NCI-H1092 treated with DMSO at 0.1 percent for 48 hours (cell line): Measurements from ENCODE around the gene MED8.
"Not testable (repeated sequence)": the region's sequence is repeated elsewhere in the genome, so short reads cannot be mapped to it uniquely, and the experiment has no call there.

Source experiments
- DNase-seq: peaks from one replicate; lab custom pipeline; 2025; lab: John Stamatoyannopoulos, UW

MED8 gene

DNA sequence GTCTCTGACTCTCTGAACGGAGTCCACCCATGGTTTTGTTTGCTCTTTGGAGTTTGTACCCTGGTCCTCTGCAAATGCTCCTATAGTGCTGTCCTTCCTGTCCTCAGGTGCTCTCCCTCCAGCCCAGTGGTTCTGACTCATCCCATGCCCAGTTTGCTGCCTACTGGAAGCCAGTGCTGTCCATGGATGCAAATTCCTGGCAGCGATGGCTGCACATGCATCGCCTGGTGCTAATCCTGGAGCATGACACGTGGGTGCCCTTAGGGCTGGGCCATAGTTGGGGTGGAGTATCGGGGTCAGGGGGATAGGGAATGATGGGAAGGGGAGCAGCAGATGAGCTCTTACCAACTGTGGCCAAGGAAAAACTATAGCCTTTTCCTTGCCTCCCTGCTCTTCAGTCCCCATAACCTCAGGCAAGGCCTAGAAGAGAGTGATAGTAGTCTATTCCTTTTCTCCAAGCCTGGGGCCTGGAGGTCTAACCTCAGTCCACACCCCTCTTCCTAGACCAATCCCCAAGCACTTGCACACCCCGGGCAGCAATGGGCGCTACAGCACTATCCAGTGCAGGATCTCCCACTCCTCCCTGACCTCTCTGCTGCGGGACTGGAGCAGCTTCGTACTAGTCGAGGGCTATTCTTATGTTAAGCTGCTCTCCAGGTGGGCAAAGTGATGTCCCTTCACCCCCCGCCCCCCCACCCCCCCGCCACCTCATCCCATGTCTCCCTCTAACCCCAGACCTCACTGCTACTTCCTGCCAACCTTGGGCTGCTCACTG is 32.6 kb upstream of the MED8 start:
- DNase-seq, result no peak

DNA sequence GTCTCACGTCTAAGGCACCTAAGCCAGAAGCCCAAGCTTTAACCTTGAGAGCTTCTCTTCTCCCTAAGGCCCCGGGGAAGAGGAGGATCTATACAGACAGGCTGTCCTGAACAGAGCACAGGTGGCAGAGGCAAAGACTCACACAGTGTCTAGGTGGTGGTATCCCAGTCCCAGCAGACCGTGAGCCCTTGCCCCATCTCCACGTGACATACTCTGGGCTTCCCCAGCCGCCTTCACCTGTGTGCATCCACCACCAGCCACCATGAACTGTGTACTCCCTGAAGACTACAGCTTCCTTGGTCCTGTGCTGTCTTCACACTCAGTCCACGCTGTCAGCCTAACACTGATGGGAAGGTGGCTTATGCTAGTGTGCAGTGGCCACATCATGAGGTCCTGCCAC is 31.8 kb upstream of the MED8 start:
- no peak for DNase-seq

DNA sequence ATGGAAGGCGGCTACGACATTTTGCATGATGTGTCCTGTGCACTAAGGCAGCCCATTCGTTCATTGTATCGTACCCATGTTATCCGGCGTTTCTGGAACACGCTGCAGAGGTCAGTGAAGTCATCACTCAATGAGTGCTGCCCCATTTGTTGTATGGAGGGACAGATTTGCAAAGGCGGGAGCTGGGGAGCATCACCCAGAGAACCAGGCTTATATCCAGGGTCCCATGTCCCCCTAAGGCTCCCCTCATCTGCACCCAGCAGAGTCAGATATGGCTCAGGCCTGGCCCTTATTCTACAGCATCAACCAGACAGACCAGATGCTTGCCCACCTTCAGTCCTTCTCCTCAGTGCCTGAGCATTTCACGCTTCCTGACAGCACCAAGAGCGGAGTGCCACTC is 31.3 kb upstream of the MED8 start:
- DNase-seq, result no peak

DNA sequence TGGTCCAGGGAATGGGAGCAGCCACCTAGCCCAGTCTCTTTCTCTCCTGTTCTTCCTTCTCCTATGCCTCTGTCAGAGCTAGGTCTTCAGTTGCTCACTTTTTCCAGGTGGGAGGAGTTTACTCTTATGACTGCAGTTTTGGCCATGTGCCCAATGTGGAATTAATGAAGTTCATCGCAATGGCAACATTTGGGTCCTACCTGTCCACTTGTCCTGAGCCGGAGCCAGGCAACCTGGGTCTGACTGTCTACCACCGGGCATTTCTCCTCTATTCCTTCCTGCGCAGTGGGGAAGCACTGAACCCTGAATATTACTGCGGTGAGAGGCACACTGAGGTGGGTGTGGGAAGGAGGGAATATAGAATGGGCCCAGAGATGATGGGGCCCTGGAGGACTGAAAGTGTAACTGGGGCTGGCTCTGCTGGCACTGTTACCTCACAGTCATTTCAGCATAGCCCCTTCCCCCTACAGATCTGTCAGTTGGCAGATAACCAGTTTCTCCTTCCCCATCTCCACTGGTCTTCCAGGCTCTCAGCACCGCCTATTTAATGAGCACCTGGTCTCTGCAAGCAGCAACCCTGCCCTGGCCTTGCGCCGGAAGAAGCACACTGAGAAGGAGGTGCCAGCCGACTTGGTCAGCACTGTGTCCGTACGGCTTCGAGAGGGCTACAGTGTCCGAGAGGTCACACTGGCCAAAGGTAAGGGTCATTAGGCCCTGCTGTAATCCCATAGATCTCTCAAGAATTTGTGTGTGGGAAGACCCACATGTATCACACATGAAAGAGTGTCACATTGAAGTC is 30.2 kb upstream of the MED8 start:
- DNase-seq, result no peak

DNA sequence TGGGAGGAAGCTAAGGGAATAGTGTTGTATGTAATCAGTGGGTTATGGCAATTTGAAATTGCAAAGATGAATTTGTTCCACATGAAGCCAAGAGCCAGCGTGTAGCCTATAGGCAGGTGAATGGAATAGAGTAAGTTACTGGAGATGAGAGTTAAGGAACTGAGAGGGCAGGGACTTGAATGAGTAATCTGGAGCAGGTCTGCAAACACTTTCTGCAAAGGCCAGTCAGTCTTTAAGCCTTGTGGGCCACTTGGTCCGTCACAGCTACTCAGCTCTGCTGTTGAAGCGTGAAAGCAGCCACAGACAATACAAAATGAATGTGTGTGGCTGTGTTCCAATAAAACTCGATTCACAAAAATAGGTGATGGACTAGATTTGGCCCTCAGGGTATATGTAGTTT is 29.3 kb upstream of the MED8 start:
- DNase-seq, result no peak

DNA sequence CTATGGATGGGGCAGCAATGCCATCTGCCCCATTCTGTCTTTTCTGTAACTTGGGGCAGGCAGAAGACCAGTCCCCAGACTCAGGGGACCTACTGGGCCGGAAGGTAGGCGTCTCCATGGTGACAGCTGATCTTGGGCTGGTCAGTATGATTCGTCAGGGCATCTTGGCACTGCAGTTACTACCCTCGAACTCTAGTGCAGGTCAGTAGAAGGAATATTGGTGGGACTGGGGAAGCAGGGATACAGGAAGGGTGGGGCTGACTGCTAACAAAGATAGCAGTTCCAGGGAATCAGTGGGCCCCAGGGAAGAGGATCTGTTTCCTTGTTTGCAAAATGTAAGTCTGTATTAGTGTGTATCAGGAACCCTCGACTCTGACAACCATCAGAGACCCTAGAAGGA is 26.3 kb upstream of the MED8 start:
- DNase-seq, result no peak

DNA sequence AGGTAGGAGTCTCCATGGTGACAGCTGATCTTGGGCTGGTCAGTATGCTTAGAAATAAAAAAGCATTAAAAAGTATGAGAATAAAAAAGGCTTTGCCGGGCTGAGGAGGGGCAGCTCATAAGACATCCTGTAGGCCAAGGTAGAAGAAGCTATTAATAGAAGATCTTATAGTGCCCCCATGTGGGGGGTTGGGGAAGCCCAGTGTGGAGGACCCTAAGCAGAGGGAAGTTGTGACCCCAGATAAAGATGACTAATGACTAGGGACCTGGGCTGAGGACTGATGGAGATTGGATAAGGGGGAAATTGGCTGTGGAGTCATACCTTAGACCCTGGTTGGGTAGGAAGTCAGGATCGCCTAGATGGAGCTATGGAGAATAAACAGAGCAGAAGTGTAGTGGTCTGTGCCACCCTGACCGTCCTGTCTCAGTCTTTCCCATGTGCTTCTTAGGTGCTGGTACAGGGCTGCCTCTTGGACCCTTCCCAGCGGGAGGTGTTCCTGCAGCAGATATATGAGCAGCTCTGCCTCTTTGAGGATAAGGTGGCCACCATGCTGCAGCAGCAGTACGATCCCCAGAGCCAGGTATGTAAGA is 25.1 kb upstream of the MED8 start:
- DNase-seq, result peak; percentile 64

DNA sequence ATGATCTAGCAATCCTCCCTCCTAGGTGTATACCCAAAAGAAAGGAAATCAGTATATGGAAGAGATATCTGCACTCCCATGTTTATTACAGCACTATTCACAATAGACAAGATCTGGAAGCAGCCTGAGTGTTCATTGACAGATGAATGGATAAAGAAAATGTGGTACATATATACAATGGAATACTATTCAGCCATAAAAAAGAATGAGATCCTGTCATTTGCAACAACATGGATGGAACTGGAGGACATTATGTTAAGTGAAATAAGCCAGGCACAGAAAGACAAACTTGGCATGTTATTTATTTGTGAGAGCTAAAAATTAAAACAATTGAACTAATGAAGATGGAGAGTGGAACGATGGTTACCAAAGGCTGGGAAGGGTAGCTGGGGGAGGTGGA is 23.8 kb upstream of the MED8 start:
- DNase-seq, result not testable (repeated sequence)

DNA sequence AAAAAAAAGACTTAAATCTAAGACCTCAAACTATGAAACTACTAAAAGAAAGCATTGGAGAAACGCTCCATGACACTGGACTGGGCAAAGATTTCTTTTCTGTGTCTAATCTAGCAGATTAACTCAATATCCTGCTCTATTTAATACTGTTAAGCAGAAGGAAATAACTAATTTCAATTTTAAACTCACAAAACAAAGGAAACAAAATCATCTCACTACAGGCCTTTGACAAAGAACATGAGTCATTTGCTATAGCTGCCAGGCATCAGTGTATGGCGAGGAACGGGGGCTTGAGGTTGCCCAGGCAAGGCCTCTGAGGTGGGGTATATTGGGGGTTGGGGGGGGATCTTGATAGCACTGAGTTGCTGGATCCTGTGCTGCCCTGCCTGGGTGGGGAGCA is 21.0 kb upstream of the MED8 start:
- no peak for DNase-seq

DNA sequence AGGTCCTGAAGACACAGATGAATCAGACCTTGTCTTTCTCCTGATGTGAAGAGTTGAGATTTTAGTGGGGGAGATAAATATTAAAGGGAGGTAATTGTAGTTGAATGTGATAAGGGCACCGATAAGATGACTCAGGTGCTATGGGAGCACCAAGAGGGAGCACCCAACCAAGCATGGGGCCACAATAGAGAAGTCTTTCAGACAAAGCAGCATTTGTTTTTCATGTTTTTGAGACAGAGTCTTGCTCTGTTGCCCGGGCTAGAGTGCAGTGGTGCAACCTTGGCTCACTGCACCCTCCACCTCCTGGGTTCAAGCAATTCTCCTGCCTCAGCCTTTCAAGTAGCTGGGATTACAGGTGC is 16.3 kb upstream of the MED8 start:
- no peak for DNase-seq

DNA sequence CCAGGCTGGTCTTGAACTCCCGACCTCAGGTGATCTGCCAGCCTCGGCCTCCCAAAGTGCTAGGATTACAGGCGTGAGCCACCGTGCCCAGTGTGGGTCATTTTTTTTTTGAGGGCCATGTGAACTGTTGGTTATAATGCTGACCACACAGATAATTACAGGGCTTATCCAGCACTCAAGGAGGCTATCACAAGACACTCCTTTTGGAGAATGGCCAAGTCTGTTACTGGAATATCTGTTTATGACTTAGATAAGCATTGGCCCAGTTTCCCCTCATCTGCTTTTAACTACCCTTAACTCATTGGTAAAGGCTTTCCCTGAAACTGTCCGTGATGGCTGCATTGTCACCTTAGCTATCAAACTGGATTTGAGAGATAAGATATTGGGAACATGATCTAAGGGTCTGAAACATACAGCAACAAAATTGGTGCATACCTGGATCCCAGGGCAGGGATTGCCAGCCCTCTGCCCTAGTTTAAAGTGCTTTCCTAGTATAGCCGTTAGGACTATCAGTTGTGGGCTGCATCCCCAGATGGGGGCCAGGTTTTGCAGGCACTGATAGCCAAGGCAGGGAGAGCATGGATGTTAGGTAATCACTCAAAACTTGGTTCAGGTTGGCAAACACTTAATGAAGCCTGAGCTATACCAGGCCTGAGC is 15.7 kb upstream of the MED8 start:
- DNase-seq, result no peak

DNA sequence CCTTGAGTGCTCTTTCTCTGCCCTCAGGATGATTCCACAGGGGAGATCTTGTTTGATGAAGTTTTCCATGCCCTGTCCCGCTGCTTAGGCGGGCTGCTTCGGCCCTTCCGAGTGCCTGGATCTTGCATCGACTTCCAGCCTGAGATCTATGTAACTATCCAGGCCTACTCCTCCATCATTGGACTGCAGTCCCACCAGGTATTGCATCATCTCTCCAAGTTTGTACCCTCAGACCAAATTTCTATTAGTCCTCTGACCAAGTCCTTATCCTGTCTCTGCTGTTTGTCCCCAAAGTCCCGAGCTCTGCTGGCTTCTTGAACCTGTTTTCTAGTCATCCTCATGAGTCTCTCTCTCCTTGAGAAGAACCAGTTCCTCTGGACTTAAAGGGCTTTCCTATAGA is 14.8 kb upstream of the MED8 start:
- DNase-seq, result no peak

DNA sequence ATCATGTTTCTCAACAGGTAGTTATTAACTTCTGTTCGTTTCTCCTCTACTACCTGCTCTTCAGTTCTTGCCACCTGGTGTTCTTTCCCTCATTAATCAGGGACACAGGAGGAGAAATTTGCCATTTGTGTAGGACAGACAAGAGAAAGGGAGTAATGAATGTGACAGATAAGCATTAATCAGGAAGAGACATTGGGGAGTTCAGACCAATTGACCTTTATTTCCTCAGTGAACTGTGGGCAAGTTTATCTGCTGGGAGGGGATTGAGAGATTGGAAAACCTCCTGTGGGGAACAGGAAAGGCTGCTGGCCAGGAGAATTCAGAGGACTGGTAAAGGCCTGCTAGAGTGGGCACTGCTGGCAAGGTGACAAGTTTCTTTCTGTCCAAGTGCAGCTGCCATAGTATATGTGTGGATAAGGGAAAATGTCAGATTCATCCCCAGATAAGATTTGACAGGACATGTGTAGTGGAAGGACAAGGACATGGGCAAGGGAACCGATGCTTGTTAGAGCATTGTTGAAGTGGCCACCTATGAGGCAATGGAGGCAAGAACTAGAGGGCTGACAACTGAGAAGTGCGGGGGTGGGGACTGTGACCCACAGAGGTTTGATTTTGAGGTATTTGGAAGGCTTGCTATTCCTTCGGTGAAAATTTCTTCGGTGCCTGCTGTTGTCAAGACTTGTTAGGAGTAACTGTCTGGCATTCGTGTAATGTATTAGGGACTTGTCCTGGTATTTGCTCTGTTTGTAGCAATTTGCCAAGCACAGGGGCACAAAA is 12.7 kb upstream of the MED8 start:
- no peak for DNase-seq

DNA sequence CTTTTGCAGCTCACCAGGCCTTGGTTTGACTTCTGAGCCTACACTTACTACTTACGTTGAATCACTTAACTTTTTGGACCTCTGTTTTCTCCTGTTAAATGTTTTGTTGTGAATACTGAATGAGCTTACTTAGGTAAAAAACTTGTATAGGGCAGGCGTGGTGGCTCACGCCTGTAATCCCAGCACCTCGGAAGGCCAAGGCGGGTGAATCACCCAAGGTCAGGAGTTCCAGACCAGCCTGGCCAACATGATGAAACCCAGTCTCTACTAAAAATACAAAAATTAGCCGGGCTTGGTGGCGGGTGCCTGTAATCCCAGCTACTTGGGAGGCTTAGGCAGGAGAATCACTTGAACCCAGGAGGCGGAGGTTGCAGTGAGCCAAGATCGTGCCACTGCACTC is 10.8 kb upstream of the MED8 start:
- DNase-seq, result not testable (repeated sequence)

DNA sequence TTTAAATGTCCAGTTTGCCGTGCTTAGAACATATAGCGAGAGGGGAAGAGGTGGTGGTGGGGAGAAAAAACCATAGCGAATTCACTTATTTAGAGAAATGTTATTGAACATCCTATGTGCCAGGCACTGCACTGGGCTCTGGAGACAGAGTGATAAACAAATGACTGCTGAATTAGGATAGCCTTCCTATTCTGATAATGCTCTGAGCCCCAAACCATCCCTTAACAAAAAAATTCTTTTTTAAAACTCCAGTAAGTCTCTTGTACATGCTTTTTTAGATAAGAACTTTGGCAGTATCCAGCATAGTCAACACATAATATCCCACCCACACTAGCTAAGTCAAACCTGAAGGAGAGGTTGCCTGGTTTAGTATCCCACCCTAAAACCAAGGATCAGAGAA is 8.6 kb upstream of the MED8 start:
- DNase-seq, result no peak

DNA sequence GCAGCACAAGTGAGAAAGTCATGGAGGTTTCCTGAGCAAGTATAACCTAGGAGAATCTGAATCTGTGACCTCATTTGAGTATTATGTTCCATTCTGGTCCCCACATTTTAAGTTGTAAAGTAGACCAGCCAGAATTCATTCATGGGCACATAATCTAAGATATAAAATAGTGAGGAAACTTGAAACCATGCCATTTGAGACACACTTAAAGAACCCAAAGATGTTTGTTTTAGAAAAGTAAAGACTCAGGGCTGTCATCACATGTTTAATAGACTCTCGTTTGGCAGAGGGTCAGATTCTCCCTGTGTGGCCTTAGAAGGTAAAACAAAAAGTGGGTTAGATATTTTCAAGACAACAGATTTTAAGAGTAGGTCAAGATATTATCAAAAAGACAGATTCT is 6.5 kb upstream of the MED8 start:
- DNase-seq, result no peak

DNA sequence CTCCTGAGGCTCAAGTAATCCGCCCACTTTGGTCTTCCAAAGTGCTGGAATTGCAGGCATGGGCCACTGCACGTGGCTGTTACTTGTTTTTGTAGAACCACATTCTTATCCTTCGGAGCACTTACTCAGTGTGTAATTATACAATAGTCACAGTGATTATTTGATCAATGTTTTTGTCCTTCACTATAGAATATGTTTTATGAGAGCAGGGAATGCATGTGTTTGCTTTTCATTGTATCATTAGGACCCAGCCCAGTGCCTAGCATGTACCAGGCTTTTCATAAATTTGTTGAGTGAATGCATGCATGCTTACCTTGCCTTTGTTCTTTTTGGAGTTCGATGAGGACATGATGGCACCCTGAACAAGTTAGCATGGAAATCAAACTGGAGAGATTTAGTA is 5.9 kb upstream of the MED8 start:
- no peak for DNase-seq

DNA sequence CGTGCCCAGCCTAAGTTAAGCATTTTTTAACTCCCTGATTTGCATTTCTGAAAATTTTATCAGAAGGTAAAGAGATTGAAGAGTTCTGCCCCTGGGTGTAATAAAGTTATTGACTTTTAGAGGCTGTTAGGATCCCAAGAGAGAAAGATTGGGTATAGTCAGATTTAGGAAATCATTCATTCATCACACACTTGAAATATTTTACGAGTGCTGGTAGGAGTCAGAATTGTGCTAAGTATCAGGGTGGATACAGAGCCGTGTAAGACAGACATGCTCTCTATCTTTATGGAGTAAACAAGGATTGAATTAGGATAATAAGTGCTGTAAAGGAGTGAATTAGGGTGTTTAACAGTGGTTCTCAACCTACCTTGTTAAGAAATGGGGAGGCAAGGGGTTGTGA is 3.1 kb upstream of the MED8 start:
- no peak for DNase-seq

DNA sequence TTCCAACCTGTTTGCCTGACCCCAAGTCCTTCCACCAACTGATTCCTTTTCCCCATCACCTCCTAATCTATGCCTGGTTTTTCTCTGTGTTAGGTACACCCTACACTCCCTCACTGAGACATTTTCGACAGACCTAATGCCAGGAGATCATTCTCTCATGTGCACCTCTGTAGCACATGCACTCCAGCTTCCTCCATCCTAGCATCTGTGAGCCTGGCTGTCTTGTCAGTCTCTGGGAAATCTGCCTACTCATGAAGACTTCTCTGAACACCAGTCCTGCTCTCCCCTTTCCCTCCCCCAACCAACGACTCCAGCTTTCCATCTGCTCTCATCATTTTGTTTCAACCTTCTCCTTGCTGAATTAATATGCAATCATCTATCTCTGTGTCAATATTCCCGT is 987 bp downstream of the MED8 start:
- DNase-seq, result no peak

DNA sequence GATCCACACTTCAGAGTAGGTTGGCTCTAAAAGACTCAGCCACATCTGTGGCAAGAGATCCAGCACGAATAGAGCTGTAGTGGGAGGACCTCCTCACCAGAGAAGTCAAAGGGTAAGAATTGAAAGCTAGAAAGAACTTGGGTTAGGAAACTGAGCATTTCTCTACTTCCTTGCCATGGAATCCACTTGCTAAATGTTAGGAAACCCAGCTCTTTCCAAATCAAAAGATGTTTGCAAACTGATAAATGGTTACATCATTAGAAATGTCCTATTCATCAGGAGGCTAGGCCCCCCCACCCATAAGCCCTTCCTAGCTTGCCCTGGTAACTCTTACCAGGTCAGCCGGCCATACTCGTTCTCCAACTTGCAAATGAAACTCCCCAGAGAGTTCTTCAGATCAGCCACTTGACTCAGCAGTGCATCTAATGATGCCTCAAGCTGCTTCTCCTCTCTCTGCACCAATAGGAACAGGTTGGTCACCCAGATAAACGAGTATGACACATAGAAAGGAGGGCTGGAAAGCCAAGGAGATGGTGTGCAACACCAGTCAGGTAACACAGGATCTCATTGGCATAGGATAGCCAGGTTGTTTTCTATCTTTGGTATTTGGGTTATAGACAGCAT is 1.5 kb downstream of the MED8 start:
- no peak for DNase-seq

DNA sequence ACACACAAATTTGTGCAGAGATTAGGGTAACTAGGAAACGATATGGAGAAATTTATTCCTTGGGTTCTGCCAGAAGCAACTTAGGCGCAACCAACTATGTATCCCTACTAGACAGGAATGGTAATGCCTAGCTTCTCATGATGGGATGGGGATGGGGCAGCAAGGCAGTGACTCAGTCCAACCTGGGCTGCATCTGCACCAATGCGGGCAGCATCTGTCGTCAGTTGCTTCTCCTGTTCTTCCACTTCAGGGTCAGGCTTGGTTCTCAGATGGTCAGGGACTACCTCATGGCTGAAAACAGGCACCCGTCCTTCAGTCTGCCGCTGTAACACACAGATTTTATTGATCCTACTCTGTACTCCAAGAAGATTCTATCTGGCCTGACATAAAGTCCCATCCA is 2.9 kb downstream of the MED8 start:
- DNase-seq, result no peak

DNA sequence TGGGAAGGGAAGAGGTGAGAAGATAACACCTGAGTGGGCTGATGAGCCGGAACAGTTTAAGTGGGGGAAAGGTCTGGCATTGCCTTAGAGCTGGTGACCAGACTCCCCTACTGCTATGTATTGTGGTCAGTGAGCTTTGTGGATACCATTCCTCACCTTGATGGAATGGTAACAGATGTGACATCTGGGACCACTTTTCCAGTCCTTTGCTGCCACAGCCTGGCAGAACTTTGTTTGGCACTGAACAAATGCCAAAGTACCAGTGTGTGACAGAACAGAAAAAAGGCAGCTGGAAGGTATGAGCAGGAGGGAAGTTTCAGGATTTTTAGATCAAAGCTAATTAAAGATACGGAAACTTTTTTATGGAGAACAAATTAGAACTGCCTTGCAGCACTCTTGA is 6.2 kb downstream of the MED8 start:
- DNase-seq, result no peak
